ENCODE measurements around the gene ACSL1.
"Not testable (repeated sequence)": the region's sequence is repeated elsewhere in the genome, so short reads cannot be mapped to it uniquely, and the experiment has no call there.

ACSL1 gene

DNA sequence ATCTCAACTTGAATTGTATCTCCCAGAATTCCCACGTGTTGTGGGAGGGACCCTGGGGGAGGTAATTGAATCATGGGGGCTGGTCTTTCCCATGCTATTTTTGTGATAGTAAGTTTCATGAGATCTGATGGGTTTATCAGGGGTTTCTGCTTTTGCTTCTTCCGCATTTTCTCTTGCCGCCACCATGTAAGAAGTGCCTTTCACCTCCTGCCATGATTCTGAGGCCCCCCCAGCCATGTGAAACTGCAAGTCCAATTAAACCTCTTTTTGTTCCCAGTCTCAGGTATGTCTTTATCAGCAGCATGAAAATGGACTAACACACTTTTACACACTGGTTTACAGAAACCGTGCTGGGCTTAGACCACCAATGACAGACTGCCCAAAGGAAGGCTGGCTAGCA, 46.6 kb downstream of the ACSL1 start:
- H3K4me1 ChIP-seq (ENCODE audit: control insufficient read depth, insufficient read depth, low read length); H3K9ac ChIP-seq (ENCODE audit: low read depth, low read length); H3K36me3 ChIP-seq (ENCODE audit: insufficient read depth, low read length); H3K9me3 ChIP-seq (replicated peaks; ENCODE audit: low read length); H3K4me3 ChIP-seq (ENCODE audit: low read length); H3K4me2 ChIP-seq (ENCODE audit: low read length); H3K27me3 ChIP-seq (ENCODE audit: control insufficient read depth, insufficient read depth, low read length): not testable (repeated sequence)

DNA sequence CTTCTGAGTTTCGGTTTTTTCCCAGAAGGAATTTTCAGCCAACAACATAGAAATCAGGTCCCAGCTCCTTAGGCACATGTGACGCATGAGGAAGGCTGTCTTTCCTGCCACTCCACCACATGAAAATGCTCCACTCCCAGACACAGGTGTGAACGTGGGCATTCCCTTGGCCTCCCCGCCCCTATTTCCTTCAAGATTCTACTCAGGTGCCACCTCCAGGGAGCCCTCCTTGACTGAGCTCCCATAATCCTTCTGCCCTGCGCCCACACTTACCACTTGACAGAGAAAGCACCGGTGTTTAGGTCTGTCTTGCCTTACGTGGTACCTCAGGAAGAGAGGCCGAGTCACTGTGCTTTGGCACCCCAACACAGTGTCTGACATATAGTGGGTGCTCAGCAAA, 47.4 kb downstream of the ACSL1 start:
- H3K4me3 ChIP-seq (ENCODE audit: low read length) = no peak overlapping the region
- H3K4me1 ChIP-seq (ENCODE audit: control insufficient read depth, insufficient read depth, low read length) = no peaks in the 10 kb centered on the region
- H3K9ac ChIP-seq (ENCODE audit: low read depth, low read length) = no peak overlapping the region
- H3K4me2 ChIP-seq (ENCODE audit: low read length) = no peak overlapping the region
- no peaks in the 10 kb centered on the region for H3K9me3 ChIP-seq (replicated peaks; ENCODE audit: low read length)
- H3K27me3 ChIP-seq (ENCODE audit: control insufficient read depth, insufficient read depth, low read length) = no peaks in the 10 kb centered on the region
- H3K36me3 ChIP-seq (ENCODE audit: insufficient read depth, low read length) = peaks cover 3% of the 10 kb centered on the region

DNA sequence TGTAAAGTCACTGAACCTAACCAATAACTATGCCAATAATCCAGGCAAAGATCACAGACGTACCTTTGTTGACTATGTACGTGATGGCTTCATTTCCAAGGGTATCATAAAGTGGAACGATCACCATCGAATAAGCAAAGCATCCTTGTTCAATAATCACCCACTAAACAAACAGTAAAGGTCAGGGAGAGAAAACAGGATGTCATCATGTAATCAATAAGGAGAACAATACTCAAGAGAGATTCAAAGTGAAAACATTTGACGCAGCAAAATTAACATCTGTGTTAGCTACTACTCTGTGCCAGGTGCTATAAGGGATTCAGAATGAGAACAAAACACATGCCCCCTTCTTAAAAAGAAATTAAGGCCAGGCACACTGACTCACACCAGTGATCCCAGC, 48.9 kb downstream of the ACSL1 start:
- no peaks in the 10 kb centered on the region for H3K9me3 ChIP-seq (replicated peaks; ENCODE audit: low read length)
- H3K4me2 ChIP-seq (ENCODE audit: low read length) = no peak overlapping the region
- peaks cover 10% of the 10 kb centered on the region for H3K36me3 ChIP-seq (ENCODE audit: insufficient read depth, low read length)
- no peak overlapping the region for H3K9ac ChIP-seq (ENCODE audit: low read depth, low read length)
- H3K27me3 ChIP-seq (ENCODE audit: control insufficient read depth, insufficient read depth, low read length) = no peaks in the 10 kb centered on the region
- H3K4me1 ChIP-seq (ENCODE audit: control insufficient read depth, insufficient read depth, low read length) = no peaks in the 10 kb centered on the region
- H3K4me3 ChIP-seq (ENCODE audit: low read length) = no peak overlapping the region

DNA sequence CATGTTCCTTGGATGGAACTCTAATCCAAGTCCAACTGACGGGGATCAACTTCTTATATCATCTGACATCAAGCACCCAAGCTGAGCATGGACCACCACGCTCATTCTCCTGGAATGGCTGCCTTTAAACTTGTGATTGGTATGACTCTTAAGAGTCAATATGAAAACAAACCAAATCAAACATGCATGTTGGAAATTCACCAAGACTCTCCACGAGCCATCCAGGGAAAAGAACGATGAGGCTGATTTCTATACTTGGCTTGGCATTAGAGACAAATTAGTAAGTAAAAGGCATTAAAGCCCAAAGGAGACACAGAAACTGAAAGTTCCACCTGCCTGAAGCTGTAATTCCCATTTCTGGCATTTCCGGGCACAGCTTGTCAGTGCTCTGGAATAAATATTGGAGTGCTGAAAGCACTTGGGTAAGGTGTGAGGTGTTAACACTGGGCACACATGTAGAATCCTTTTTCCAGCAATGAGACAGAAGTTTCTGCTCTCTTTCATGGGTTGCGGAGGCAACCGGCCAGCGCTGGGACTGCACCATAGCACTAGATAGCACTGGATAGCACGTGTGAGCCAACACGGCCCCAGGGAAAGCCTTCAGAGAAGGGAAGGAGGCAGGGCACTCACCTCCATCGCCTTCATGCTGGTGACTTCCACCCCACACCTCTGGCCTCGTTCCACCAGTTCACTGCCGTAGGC, 49.8 kb downstream of the ACSL1 start:
- peaks cover 10% of the 10 kb centered on the region for H3K36me3 ChIP-seq (ENCODE audit: insufficient read depth, low read length)
- H3K4me3 ChIP-seq (ENCODE audit: low read length) = no peak overlapping the region
- H3K27me3 ChIP-seq (ENCODE audit: control insufficient read depth, insufficient read depth, low read length) = no peaks in the 10 kb centered on the region
- no peaks in the 10 kb centered on the region for H3K4me1 ChIP-seq (ENCODE audit: control insufficient read depth, insufficient read depth, low read length)
- H3K4me2 ChIP-seq (ENCODE audit: low read length) = no peak overlapping the region
- no peak overlapping the region for H3K9ac ChIP-seq (ENCODE audit: low read depth, low read length)
- no peaks in the 10 kb centered on the region for H3K9me3 ChIP-seq (replicated peaks; ENCODE audit: low read length)

DNA sequence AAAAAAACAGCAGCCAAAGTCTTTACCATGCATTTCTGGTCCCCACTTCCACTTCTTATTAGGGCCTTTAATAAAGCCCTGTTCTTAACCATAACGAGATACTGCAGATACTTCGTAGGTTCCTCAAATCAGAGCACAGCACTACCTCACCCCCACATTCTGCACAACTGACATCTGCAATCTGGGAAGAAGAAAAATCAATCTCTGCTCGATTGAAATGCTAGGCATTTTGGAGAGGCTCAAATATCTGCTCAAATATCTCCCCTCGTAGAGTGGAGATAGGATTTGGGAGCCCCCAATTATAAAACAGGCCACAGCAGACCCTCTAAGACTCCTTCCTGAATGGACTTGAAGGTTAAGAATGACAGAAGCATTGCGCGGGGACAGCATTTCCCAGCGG, 51.6 kb downstream of the ACSL1 start:
- H3K36me3 ChIP-seq (ENCODE audit: insufficient read depth, low read length) = peaks cover 17% of the 10 kb centered on the region
- no peaks in the 10 kb centered on the region for H3K9me3 ChIP-seq (replicated peaks; ENCODE audit: low read length)
- no peak overlapping the region for H3K9ac ChIP-seq (ENCODE audit: low read depth, low read length)
- H3K27me3 ChIP-seq (ENCODE audit: control insufficient read depth, insufficient read depth, low read length) = no peaks in the 10 kb centered on the region
- H3K4me3 ChIP-seq (ENCODE audit: low read length) = no peak overlapping the region
- H3K4me2 ChIP-seq (ENCODE audit: low read length) = no peak overlapping the region
- H3K4me1 ChIP-seq (ENCODE audit: control insufficient read depth, insufficient read depth, low read length) = no peaks in the 10 kb centered on the region

DNA sequence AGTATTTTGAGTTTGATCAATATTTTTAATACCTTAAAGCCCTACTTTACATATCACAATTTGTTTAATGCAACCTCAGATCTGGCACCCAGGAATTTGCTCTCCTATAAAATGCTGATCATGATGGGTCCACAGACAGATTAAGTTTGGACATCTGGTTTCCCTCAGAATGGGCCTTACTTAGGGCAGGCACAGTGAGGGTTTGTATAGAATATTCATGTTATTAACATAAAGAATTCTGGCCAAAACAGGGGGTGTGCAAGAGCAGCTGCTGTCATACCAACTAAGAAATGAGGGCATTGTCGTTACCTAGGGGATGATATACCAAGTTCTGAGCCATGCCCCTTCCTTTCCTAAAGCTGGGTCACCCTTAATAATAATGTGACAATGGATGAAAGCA, 54.4 kb downstream of the ACSL1 start:
- Histone ChIP-seq H3K9ac (ENCODE audit: low read depth, low read length) (no peak overlapping the region), H3K36me3 (ENCODE audit: insufficient read depth, low read length) (peaks cover 30% of the 10 kb centered on the region)

DNA sequence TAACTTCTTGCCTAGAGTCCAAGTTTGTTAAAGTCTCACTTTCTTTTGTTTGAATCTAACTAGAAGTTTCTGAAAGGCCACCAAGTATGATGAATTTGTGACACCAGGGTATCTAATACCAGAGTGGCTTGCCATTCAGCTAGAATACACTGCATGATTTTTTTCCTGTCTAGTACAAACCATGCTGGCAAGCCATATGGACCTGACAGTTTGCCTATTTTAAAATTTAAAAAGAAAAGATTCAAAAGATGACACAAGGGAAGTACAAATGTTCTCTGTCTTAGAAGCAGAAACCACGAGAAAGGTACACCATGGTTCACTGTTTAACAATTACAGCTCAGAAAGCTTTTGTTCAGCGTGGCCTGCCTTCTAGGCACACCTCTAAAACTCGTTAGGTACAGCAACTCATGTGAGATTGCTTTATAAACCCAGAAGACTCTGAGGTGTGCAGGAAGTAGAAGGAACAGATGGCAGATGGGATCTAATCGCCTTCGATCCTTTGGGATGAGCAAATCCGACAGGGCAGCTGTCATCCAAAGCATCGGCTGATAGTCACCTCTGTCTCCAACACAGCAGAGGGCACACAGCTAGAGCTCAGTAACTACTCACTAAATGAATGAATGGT, 56.5 kb downstream of the ACSL1 start:
- no peaks in the 10 kb centered on the region for H3K4me1 ChIP-seq (ENCODE audit: control insufficient read depth, insufficient read depth, low read length)
- peaks cover 44% of the 10 kb centered on the region for H3K36me3 ChIP-seq (ENCODE audit: insufficient read depth, low read length)
- no peaks in the 10 kb centered on the region for H3K27me3 ChIP-seq (ENCODE audit: control insufficient read depth, insufficient read depth, low read length)
- no peak overlapping the region for H3K9ac ChIP-seq (ENCODE audit: low read depth, low read length)
- H3K4me2 ChIP-seq (ENCODE audit: low read length) = no peak overlapping the region
- no peak overlapping the region for H3K4me3 ChIP-seq (ENCODE audit: low read length)
- no peaks in the 10 kb centered on the region for H3K9me3 ChIP-seq (replicated peaks; ENCODE audit: low read length)

More for the DNA sequence above, 54.4 kb downstream of the ACSL1 start:
- Histone ChIP-seq H3K4me2 (ENCODE audit: low read length) (no peak overlapping the region), H3K4me1 (ENCODE audit: control insufficient read depth, insufficient read depth, low read length) (no peaks in the 10 kb centered on the region), H3K27me3 (ENCODE audit: control insufficient read depth, insufficient read depth, low read length) (no peaks in the 10 kb centered on the region), H3K4me3 (ENCODE audit: low read length) (no peak overlapping the region), H3K9me3 (replicated peaks; ENCODE audit: low read length) (no peaks in the 10 kb centered on the region)

DNA sequence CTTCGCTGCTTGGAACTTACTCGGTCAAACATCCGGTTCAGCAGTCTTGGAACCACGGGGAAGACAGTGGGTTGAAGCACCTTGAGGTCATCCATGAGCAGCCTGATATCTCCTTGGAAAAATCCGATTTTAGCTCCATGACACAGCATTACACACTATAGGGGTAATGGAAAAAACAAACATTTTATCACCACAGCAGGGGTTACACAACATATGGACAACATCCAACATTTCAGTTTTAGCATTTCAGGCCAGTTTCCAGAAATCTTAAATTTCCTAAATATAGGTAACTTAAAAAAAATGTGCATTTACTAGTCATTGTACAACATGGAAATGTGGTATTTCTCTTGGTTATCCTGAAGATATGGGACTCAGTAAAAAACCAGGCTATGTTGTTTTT, 57.5 kb downstream of the ACSL1 start:
- no peaks in the 10 kb centered on the region for H3K27me3 ChIP-seq (ENCODE audit: control insufficient read depth, insufficient read depth, low read length)
- no peak overlapping the region for H3K9ac ChIP-seq (ENCODE audit: low read depth, low read length)
- no peaks in the 10 kb centered on the region for H3K9me3 ChIP-seq (replicated peaks; ENCODE audit: low read length)
- peaks cover 45% of the 10 kb centered on the region for H3K36me3 ChIP-seq (ENCODE audit: insufficient read depth, low read length)
- H3K4me3 ChIP-seq (ENCODE audit: low read length) = no peak overlapping the region
- no peaks in the 10 kb centered on the region for H3K4me1 ChIP-seq (ENCODE audit: control insufficient read depth, insufficient read depth, low read length)
- H3K4me2 ChIP-seq (ENCODE audit: low read length) = no peak overlapping the region

DNA sequence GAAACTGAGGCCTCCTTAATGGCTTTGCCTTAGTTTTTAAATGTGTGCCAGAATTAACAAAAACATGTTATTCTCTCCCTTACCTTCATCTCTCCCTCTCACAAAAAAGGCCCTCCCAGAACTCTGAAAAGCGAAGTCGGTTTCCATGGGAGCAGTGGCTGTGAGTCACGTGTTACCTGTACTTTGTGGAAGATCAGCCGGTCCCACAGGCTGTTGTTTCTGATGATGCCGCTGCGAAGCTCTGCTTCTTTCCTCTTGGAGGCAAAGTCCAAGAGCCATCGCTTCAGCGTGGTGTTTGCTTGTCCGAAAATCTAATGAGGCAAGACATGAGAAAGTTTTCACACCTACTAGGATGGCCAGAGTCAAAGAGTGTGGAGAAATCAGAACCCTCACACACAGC, 59.3 kb downstream of the ACSL1 start:
- peaks cover 51% of the 10 kb centered on the region for H3K36me3 ChIP-seq (ENCODE audit: insufficient read depth, low read length)
- H3K4me1 ChIP-seq (ENCODE audit: control insufficient read depth, insufficient read depth, low read length) = no peaks in the 10 kb centered on the region
- no peak overlapping the region for H3K4me3 ChIP-seq (ENCODE audit: low read length)
- no peak overlapping the region for H3K9ac ChIP-seq (ENCODE audit: low read depth, low read length)
- H3K4me2 ChIP-seq (ENCODE audit: low read length) = no peak overlapping the region
- H3K27me3 ChIP-seq (ENCODE audit: control insufficient read depth, insufficient read depth, low read length) = no peaks in the 10 kb centered on the region
- H3K9me3 ChIP-seq (replicated peaks; ENCODE audit: low read length) = no peaks in the 10 kb centered on the region

DNA sequence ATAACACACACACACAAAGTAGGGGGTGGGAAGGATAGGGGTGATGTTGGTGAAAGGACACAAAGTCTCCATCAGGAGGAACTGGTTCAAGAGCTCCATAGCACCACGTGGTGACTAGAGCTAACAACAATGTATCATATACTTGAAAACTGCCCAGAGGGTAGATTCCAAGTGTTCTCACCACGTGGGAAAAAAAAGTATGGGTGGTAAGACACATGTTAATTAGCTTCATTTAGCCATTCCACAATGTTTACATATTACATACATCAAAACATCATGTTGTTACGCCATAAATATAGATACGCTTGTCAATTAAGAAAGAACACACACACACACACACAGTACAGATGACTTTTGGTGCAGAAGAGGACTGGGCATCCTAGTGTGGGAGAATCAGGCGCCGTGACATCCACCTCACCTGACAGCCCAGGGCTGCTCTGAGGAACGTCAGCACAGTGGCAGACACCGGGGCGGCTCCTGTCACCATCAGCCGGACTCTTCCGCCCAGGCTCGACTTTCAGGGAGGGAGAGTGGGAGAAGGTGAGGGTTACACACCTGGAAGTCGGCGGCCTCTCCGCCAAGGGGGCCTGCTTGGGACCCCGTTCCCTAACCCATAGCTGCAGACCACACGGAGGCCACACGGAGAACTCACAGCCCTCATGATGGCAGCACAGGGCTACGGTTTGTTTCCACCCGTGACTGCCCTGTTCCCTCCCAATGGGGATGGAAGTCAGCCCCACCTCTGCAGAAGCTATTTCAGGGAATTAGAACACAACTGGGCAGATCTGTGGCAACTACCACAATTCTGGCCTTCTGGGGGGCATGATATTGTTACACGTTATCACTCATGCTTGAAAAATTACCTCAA, 60.1 kb downstream of the ACSL1 start:
- peaks cover 52% of the 10 kb centered on the region for H3K36me3 ChIP-seq (ENCODE audit: insufficient read depth, low read length)
- no peaks in the 10 kb centered on the region for H3K4me1 ChIP-seq (ENCODE audit: control insufficient read depth, insufficient read depth, low read length)
- no peak overlapping the region for H3K9ac ChIP-seq (ENCODE audit: low read depth, low read length)
- no peaks in the 10 kb centered on the region for H3K27me3 ChIP-seq (ENCODE audit: control insufficient read depth, insufficient read depth, low read length)
- no peaks in the 10 kb centered on the region for H3K9me3 ChIP-seq (replicated peaks; ENCODE audit: low read length)
- no peak overlapping the region for H3K4me3 ChIP-seq (ENCODE audit: low read length)
- no peak overlapping the region for H3K4me2 ChIP-seq (ENCODE audit: low read length)

DNA sequence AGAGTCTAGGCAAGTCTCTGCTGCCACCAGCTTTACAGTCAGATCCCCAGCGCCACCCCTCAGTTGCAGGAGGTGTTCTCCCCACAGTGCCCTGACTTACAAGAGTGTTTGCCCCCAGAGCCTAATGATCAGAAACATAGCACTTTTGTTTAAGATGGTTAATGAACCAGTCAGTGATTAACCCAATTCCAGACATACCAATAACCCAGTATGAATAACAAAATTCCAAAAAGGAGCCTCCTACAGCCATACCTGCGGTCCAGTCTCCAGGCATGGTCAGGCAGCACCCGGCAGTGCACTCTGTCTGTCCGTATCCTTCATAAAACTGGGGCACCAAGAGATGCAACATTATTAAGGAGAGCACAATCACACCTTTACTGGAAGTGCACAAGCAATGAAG, 61.2 kb downstream of the ACSL1 start:
- Histone ChIP-seq H3K9me3 (replicated peaks; ENCODE audit: low read length) (no peaks in the 10 kb centered on the region), H3K4me3 (ENCODE audit: low read length) (no peak overlapping the region), H3K4me2 (ENCODE audit: low read length) (no peak overlapping the region), H3K4me1 (ENCODE audit: control insufficient read depth, insufficient read depth, low read length) (no peaks in the 10 kb centered on the region), H3K9ac (ENCODE audit: low read depth, low read length) (no peak overlapping the region), H3K27me3 (ENCODE audit: control insufficient read depth, insufficient read depth, low read length) (no peaks in the 10 kb centered on the region), H3K36me3 (ENCODE audit: insufficient read depth, low read length) (peaks cover 53% of the 10 kb centered on the region)

All from skeletal muscle satellite cell (primary cell).